Measurements from ENCODE around the gene WIPF2.

DNA sequence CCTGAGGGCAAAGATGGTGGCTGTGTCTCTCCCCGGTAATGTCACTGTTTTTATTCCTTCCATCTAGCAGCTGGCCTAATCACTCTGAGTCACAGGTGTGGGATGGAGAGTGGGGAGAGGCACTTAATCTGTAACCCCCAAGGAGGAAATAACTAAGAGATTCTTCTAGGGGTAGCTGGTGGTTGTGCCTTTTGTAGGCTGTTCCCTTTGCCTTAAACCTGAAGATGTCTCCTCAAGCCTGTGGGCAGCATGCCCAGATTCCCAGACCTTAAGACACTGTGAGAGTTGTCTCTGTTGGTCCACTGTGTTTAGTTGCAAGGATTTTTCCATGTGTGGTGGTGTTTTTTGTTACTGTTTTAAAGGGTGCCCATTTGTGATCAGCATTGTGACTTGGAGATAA lies 47.4 kb upstream of the WIPF2 start:
- TF ChIP-seq CTCF (optimal IDR thresholded peaks at IDR 0.05 in 1 of 3, IDR thresholded peaks at IDR 0.05 in 1 of 3, conservative IDR thresholded peaks at IDR 0.05 in 1 of 3; ENCODE audit: extremely low read depth in 1 of 3, insufficient read depth in 2 of 3, low read length in 3 of 3) (no peak), EZH2 (IDR thresholded peaks at IDR 0.05; ENCODE audit: low read length) (no peak)

Measured in keratinocyte (primary cell).